CD4-positive, alpha-beta memory T cell (primary cell): ENCODE measurements around the gene TRAPPC10. TPM values are rescaled to one million over a fixed set of nuclear protein-coding genes. Genes with fewer than 3 reads are reported as not detected.

Experiments used
- CTCF ChIA-PET: fragments of 350-600 bp; sonication (Branson Sonifier 250); formaldehyde crosslinking; loops from one replicate; lab custom pipeline; 2021; ENCODE audit warnings: inconsistent platforms; ENCODE audit not compliant: partially characterized antibody; lab: Charles Lee
- POLR2A ChIA-PET: fragments of 350-600 bp; sonication (Branson Sonifier 250); formaldehyde crosslinking; loops from one replicate; lab custom pipeline; 2021; ENCODE audit not compliant: partially characterized antibody; lab: Charles Lee
- DNase-seq, 5 donors: peaks; one replicate each; pipeline versions ENCODE4 v3.0.0 to v3.0.0-alpha.2; 2020 to 2022; ENCODE audit warnings: mixed read lengths in 1 of 5
- H3K27ac ChIP-seq: one replicate; pipeline ENCODE4 v1.7.0; 2013; ENCODE audit warnings: low read depth, low read length
- H3K27me3 ChIP-seq: 2 replicates; pipeline ENCODE4 v1.7.0; 2013; ENCODE audit warnings: mild to moderate bottlenecking, low read length, moderate library complexity; ENCODE audit not compliant: insufficient read depth
- H3K36me3 ChIP-seq: 2 replicates; pipeline ENCODE4 v1.7.0; 2013; ENCODE audit warnings: mild to moderate bottlenecking, low read length, moderate library complexity; ENCODE audit not compliant: insufficient read depth
- H3K4me1 ChIP-seq: 2 replicates; pipeline ENCODE4 v1.7.0; 2013; ENCODE audit warnings: mild to moderate bottlenecking, low read length, moderate library complexity; ENCODE audit not compliant: insufficient read depth
- H3K4me3 ChIP-seq, 2 donors: one replicate each; pipeline ENCODE4 v1.7.0; 2013; ENCODE audit warnings: low read length in 2 of 2, mild to moderate bottlenecking in 1 of 2
- H3K9me3 ChIP-seq, 2 donors: one replicate each; pipeline ENCODE4 v1.7.0; 2013; ENCODE audit warnings: low read length in 2 of 2, control low read depth in 1 of 2; ENCODE audit not compliant: control insufficient read depth in 1 of 2
- H3K27ac Mint-ChIP-seq, 7 donors: one replicate each; pipeline ENCODE4 v1.8.0; 2020 to 2021; ENCODE audit warnings: mixed read lengths in 7 of 7, mild to moderate bottlenecking in 6 of 7, inconsistent platforms in 3 of 7, moderate library complexity in 3 of 7
- H3K27me3 Mint-ChIP-seq, 2 donors: one replicate each; pipeline ENCODE4 v1.8.0; 2020 to 2021; ENCODE audit warnings: mixed read lengths in 2 of 2
- H3K36me3 Mint-ChIP-seq, 2 donors: one replicate each; pipeline ENCODE4 v1.8.0; 2020 to 2021; ENCODE audit warnings: mixed read lengths in 2 of 2, inconsistent platforms in 1 of 2, mild to moderate bottlenecking in 1 of 2
- H3K4me1 Mint-ChIP-seq, 4 donors: one replicate each; pipeline ENCODE4 v1.8.0; 2020 to 2021; ENCODE audit warnings: mixed read lengths in 4 of 4, mild to moderate bottlenecking in 1 of 4
- H3K4me3 Mint-ChIP-seq, 8 donors: one replicate each; pipeline ENCODE4 v1.8.0; 2020 to 2021; ENCODE audit warnings: mixed read lengths in 8 of 8, mild to moderate bottlenecking in 7 of 8, moderate library complexity in 6 of 8, inconsistent platforms in 3 of 8
- H3K9me3 Mint-ChIP-seq, 8 donors: one replicate each; pipeline ENCODE4 v1.8.0; 2020 to 2021; ENCODE audit warnings: mixed read lengths in 8 of 8, mild to moderate bottlenecking in 5 of 8, inconsistent platforms in 3 of 8, moderate library complexity in 1 of 8
- intact Hi-C: fragments of 100-400 bp; cut with micrococcal nuclease; formaldehyde crosslinking; loops from one replicate; pipeline ENCODE4 v1.15.1; 2023
- polyA plus RNA-seq, 2 donors: library from polyadenylated mRNA; unstranded; fragments of 300-500 nt; fragmentation: Illumina TruSeq; gene quantifications; one replicate each; pipeline ENCODE4 v1.2.3, GENCODE V29; 2021
- total RNA-seq, 2 experiments: library from RNA; stranded (reverse); gene quantifications; one replicate each; pipeline ENCODE4 v1.2.3, GENCODE V29; 2021

Gene TRAPPC10
- total and polyA plus RNA-seq, 4 experiments from 2014 or later: 17.7 to 95.5 (median 67.2) TPM

DNA sequence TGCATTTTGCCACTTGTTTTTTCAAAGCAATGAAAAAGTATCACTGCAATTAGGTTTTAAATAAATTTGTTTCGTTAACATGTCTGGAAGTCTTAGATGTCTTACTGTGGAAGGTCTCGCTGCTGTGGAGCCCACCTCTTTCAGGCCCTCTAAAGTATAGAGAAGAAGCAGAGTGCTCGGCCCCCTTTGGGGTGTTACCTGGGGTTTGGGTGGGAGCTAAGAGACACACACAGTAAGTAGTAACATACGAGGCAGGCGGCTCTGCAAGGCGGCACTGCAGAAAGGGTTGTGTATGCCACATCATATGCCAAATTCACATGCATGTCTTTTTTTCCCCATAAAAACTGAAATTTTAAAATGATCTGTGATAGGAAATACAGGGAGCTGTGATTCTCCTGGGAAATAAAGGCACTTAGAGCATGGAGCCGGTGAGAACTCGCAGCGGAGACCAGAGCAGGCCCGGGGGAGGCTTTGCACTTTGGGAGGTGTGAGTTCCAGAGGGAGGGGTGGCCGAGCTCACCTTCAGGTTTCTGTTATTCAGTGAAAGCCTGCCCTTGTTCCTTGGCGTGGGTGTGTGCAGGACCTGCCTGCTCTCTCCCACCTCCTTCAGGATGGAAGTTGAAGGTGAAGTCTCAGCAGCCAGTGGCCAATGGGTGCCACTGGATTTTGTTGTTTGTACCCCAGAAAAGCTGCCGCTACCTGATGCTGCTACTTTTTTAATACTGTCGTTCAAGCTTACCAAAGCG is 59.4 kb downstream of the TRAPPC10 start:
- ChIA-PET CTCF (no interaction called here), POLR2A (interaction anchor here (0.8 kb wide), 1 partner anchor 12 kb away, joined by 3 read pairs; no protein-coding TSS in a partner anchor)
- H3K27me3 ChIP-seq: no peaks in the 10 kb centered on the region
- Mint-ChIP-seq H3K27me3 (no peaks in the 10 kb centered on the region), H3K9me3 (peaks cover 0 to 2% (median 0%) of the 10 kb centered on the region in 8 donors), H3K36me3 (peaks cover 52 to 79% of the 10 kb centered on the region in 2 donors), H3K4me3 (no peak overlapping the region), H3K27ac (peak overlapping the region in 6 of 7 donors; percentile 22 to 75 (median 46)), H3K4me1 (peaks cover 22 to 32% (median 25%) of the 10 kb centered on the region in 4 donors)
- H3K27ac ChIP-seq: no peak overlapping the region
- H3K9me3 ChIP-seq: no peaks in the 10 kb centered on the region
- H3K4me3 ChIP-seq: no peak overlapping the region
- peaks cover under 1% of the 10 kb centered on the region for H3K4me1 ChIP-seq
- DNase-seq: no peak
- intact Hi-C loops: no loop called here
- peaks cover 59% of the 10 kb centered on the region for H3K36me3 ChIP-seq

DNA sequence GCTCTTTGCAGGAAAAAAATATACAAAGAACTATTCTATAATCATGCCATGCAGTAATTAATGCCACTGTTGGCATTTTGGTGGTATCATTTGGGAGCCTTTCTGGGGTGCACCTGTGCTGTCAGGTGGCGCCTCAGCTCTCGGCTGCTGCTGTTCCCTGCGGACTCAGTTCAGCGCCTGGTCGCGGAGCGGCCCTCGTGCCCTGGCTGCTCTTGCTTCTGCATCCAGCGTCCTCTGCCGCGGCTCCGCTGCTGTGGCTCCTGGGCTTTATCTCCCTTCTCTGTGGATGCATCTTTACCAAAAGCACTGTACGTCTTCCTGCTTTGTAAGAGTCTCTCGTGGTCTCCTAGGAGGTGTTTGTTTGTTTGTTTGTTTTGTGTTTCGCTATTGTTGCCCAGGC is 60.0 kb downstream of the TRAPPC10 start:
- Histone ChIP-seq H3K36me3 (peaks cover 58% of the 10 kb centered on the region), H3K9me3 (no peaks in the 10 kb centered on the region), H3K4me3 (no peak overlapping the region), H3K27ac (no peak overlapping the region), H3K27me3 (no peaks in the 10 kb centered on the region), H3K4me1 (no peaks in the 10 kb centered on the region)
- Mint-ChIP-seq H3K4me1 (peaks cover 20 to 30% (median 24%) of the 10 kb centered on the region in 4 donors), H3K9me3 (peaks cover 0 to 2% (median 0%) of the 10 kb centered on the region in 8 donors), H3K4me3 (no peak overlapping the region), H3K27ac (peak overlapping the region in 4 of 7 donors; percentile 29 to 65 (median 57)), H3K27me3 (no peaks in the 10 kb centered on the region), H3K36me3 (peaks cover 50 to 79% of the 10 kb centered on the region in 2 donors)
- POLR2A ChIA-PET: no interaction called here
- intact Hi-C loops: no loop called here
- DNase-seq: no peak
- CTCF ChIA-PET: interaction anchor here (1.2 kb wide), 1 partner anchor 11 kb away, joined by 3 read pairs; no protein-coding TSS in a partner anchor

DNA sequence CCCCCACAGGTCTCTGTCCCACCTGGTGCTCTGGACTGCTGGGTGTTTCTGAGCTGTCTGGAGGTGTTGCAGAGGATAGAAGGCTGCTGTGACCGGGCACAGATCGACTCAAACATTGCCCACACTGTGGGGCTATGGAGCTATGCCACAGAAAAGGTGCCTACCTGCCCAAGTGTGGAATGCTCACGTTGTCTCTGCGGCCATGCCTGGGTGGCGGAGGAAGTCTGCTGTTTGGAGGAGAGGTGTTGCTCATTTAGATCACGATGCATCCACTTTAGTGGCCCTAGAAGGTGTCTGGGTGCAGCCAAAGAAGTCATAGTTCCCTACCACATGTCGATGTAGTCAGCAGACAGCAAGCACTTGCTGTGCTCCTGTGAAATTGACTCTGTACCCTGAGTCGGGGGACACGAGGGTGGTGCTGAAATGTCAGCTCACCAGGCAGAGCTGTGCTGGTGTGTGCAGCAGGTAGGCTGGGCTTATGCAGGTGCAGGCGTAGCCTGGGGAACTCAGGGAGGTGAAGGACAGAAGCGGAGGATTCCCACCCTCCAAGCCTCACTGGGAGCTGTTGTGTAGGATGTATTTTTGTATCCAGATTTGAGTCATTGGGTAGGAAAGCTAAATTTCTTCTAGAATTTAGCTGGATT is 62.3 kb downstream of the TRAPPC10 start:
- H3K4me3 ChIP-seq: no peak overlapping the region
- H3K27me3 ChIP-seq: no peaks in the 10 kb centered on the region
- ChIA-PET CTCF (interaction anchor here (1.3 to 1.5 kb wide), 2 partner anchors 10 to 11 kb away, joined by 3 to 9 read pairs; no protein-coding TSS in a partner anchor), POLR2A (interaction anchor here (1.2 to 1.4 kb wide), 3 partner anchors 9 to 18 kb away, joined by 3 to 12 read pairs (median 4); no protein-coding TSS in a partner anchor)
- DNase-seq: no peak
- Mint-ChIP-seq H3K27me3 (no peaks in the 10 kb centered on the region), H3K36me3 (peaks cover 54 to 77% of the 10 kb centered on the region in 2 donors), H3K4me3 (peak overlapping the region in 1 of 8 donors; percentile 17), H3K9me3 (no peaks in the 10 kb centered on the region), H3K27ac (peak overlapping the region in 6 of 7 donors; percentile 13 to 83 (median 70)), H3K4me1 (peaks cover 26 to 35% (median 31%) of the 10 kb centered on the region in 4 donors)
- H3K9me3 ChIP-seq: no peaks in the 10 kb centered on the region
- H3K36me3 ChIP-seq: peaks cover 53% of the 10 kb centered on the region
- H3K4me1 ChIP-seq: peaks cover 16% of the 10 kb centered on the region
- intact Hi-C loops: no loop called here
- no peak overlapping the region for H3K27ac ChIP-seq

DNA sequence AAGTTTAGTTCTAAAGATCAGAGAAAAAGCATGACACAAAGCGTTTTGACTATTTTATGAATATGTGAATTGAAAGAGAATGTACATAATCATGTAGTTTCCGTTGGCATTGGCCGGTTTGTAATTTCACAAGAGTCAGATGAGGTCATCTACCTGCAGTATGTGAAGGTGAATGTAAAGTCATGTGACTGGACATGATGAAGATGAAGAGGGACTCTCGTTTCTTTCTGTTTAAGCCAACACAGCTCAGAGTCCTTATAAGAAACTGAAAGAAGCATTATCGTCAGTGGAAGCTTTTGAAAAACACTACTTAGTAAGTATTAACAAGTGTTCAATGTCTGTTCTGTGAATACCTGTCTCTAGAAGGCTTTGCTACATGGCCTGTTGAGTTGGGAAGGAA is 64.2 kb downstream of the TRAPPC10 start:
- peaks cover 30 to 51% (median 38%) of the 10 kb centered on the region in 4 donors for H3K4me1 Mint-ChIP-seq
- CTCF ChIA-PET: interaction anchor here (1.4 kb wide), 1 partner anchor 11 kb away, joined by 4 read pairs; no protein-coding TSS in a partner anchor

DNA sequence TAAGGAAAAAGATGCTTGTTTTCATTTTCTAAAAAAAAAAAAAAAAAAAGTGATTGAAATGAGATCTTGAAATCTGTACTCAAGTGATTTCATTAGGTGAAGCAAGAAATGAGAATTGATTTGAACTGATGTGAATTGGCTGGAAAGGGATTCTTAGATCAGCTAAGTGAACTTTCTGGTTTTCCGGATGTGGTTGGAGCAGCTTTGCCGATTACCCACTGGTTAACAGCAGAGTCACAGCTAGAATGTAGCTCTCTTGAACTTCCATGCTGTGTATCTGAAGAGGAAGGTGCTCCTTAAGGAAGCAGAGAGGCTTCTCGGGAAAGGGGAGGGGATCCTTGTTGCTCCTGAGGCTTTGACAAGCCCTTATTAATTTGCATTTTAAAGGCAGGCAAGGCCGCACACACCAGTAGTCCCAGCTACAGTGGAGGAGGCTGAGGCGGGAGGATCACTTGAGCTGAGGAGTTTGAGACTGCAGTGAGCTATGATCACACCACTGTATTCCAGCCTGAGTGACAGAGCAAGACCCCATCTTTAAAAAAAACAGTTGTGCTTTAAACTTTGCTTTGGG is 66.4 kb downstream of the TRAPPC10 start:
- peaks cover 56 to 83% of the 10 kb centered on the region in 2 donors for H3K36me3 Mint-ChIP-seq
- Histone ChIP-seq H3K9me3 (no peaks in the 10 kb centered on the region), H3K27ac (peak overlapping the region; percentile 28), H3K36me3 (peaks cover 62% of the 10 kb centered on the region), H3K27me3 (no peaks in the 10 kb centered on the region), H3K4me1 (peaks cover 53% of the 10 kb centered on the region), H3K4me3 (no peak overlapping the region)
- H3K9me3 Mint-ChIP-seq: no peaks in the 10 kb centered on the region
- POLR2A ChIA-PET: interaction anchor here (0.7 to 4.7 kb wide), 3 partner anchors 9 to 12 kb away, joined by 4 to 25 read pairs (median 15); no protein-coding TSS in a partner anchor
- no peaks in the 10 kb centered on the region for H3K27me3 Mint-ChIP-seq
- peak overlapping the region in 7 of 8 donors; percentile 29 to 87 (median 65) for H3K4me3 Mint-ChIP-seq
- peaks cover 47 to 67% (median 55%) of the 10 kb centered on the region in 4 donors for H3K4me1 Mint-ChIP-seq
- intact Hi-C loops: loop anchor here (1.0 kb wide), 1 partner anchor 66 kb away; the partner anchor contains the start of gene TRAPPC10
- DNase-seq: peak in 3 of 5 donors; percentile 26 to 58 (median 37)
- peak overlapping the region; percentile 81 to 95 (median 88) for H3K27ac Mint-ChIP-seq
- CTCF ChIA-PET: interaction anchor here (0.7 to 1.6 kb wide), 4 partner anchors 12 to 220 kb away, joined by 3 to 6 read pairs (median 4); no protein-coding TSS in a partner anchor

More for the DNA sequence above, 64.2 kb downstream of the TRAPPC10 start:
- Histone ChIP-seq H3K36me3 (peaks cover 54% of the 10 kb centered on the region), H3K27ac (no peak overlapping the region), H3K4me3 (no peak overlapping the region), H3K9me3 (no peaks in the 10 kb centered on the region), H3K4me1 (peaks cover 32% of the 10 kb centered on the region), H3K27me3 (no peaks in the 10 kb centered on the region)
- no peak for DNase-seq
- POLR2A ChIA-PET: interaction anchor here (4.7 kb wide), 1 partner anchor 13 kb away, joined by 25 read pairs; no protein-coding TSS in a partner anchor
- Mint-ChIP-seq H3K9me3 (no peaks in the 10 kb centered on the region), H3K36me3 (peaks cover 51 to 77% of the 10 kb centered on the region in 2 donors), H3K27ac (peak overlapping the region; percentile 19 to 80 (median 69)), H3K4me3 (peak overlapping the region in 2 of 8 donors; percentile 31 to 32), H3K27me3 (no peaks in the 10 kb centered on the region)
- intact Hi-C loops: no loop called here

DNA sequence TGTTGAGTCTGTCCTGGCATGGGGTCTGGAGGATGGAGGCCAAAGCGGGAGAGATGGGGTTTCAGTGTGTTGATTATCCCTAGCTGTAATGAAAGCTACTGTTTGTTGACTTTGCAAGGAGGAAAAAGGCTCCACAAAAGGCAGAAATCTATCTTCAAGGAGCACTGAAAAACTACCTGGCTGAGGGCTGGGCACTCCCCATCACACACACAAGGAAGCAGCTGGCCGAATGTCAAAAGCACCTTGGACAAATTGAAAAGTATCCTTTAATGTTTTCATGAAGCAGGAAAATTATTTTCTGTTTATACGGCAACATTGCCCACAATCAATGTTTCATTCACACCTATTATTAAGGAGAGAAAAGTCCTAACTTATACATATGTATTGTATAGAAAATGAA is 67.3 kb downstream of the TRAPPC10 start:
- peaks cover 53% of the 10 kb centered on the region for H3K36me3 ChIP-seq
- H3K4me3 Mint-ChIP-seq: peak overlapping the region in 6 of 8 donors; percentile 17 to 87 (median 31)

More for the DNA sequence above, 67.3 kb downstream of the TRAPPC10 start:
- ChIA-PET POLR2A (interaction anchor here (2.0 to 4.7 kb wide), 2 partner anchors 10 to 13 kb away, joined by 15 to 25 read pairs; no protein-coding TSS in a partner anchor), CTCF (interaction anchor here (1.6 kb wide), 1 partner anchor 66 kb away, joined by 6 read pairs; no protein-coding TSS in a partner anchor)
- no peak for DNase-seq
- Histone ChIP-seq H3K9me3 (no peaks in the 10 kb centered on the region), H3K4me1 (peaks cover 63% of the 10 kb centered on the region), H3K27me3 (no peaks in the 10 kb centered on the region), H3K4me3 (no peak overlapping the region), H3K27ac (peak overlapping the region; percentile 28)
- H3K36me3 Mint-ChIP-seq: peaks cover 53 to 80% of the 10 kb centered on the region in 2 donors
- peak overlapping the region; percentile 63 to 95 (median 85) for H3K27ac Mint-ChIP-seq
- no peaks in the 10 kb centered on the region for H3K27me3 Mint-ChIP-seq
- no peaks in the 10 kb centered on the region for H3K9me3 Mint-ChIP-seq
- peaks cover 50 to 77% (median 60%) of the 10 kb centered on the region in 4 donors for H3K4me1 Mint-ChIP-seq
- intact Hi-C loops: no loop called here
